Activated CD8-positive, alpha-beta memory T cell treated with anti-CD3 and anti-CD28 coated beads for 48 hours (primary cell): ENCODE data around the gene IQCE.

Experiments used
- DNase-seq, 3 experiments: peaks; one replicate each; pipeline ENCODE4 v3.0.0-alpha.2; 2020; ENCODE audit warnings: low read depth in 2 of 3, low spot score in 2 of 3

Gene IQCE

GRCh38 chr7:2613098-2613930, 54.5 kb downstream of the IQCE start:
- DNase-seq: no peak

- DNase-seq: no peak
Measured at GRCh38 chr7:2613931-2614600, 55.3 kb downstream of the IQCE start.

GRCh38 chr7:2614631-2615330, 56.0 kb downstream of the IQCE start:
- no peak for DNase-seq

GRCh38 chr7:2616387-2617324, 57.9 kb downstream of the IQCE start:
- no peak for DNase-seq

- no peak for DNase-seq
Measured at GRCh38 chr7:2617325-2617905, 58.6 kb downstream of the IQCE start.

- DNase-seq: no peak
Measured at GRCh38 chr7:2619116-2619515, 60.3 kb downstream of the IQCE start.

- DNase-seq: no peak
Measured at GRCh38 chr7:2621061-2621828, 62.5 kb downstream of the IQCE start.

GRCh38 chr7:2621948-2622640, 63.3 kb downstream of the IQCE start:
- DNase-seq: no peak

- DNase-seq: no peak
Measured at GRCh38 chr7:2622869-2623697, 64.3 kb downstream of the IQCE start.

- DNase-seq: no peak
Measured at GRCh38 chr7:2623698-2624014, 64.9 kb downstream of the IQCE start.

- DNase-seq: no peak
Measured at GRCh38 chr7:2624293-2624886, 65.6 kb downstream of the IQCE start.

- DNase-seq: no peak
Measured at GRCh38 chr7:2626498-2627117, 67.8 kb downstream of the IQCE start.

GRCh38 chr7:2627258-2628129, 68.7 kb downstream of the IQCE start:
- DNase-seq: no peak

GRCh38 chr7:2628130-2628482, 69.3 kb downstream of the IQCE start:
- DNase-seq: no peak

- no peak for DNase-seq
Measured at GRCh38 chr7:2628891-2629290, 70.1 kb downstream of the IQCE start.

GRCh38 chr7:2629746-2630681, 71.2 kb downstream of the IQCE start:
- no peak for DNase-seq
